Natural killer cell (primary cell): Measurements from ENCODE around the gene CCDC154. TPM values are rescaled to one million over a fixed set of nuclear protein-coding genes. Genes with fewer than 3 reads are reported as not detected.

Source experiments
- ATAC-seq, 3 donors: fragments of 150-1000 bp in 2 of 3; fragments of 200-7000 bp in 1 of 3; cut with Tn5 transposase; 1 replicate in 1 of 3; 2 replicates in 2 of 3; pipeline ENCODE4 v1.10.0; 2021; ENCODE audit warnings: mild to moderate bottlenecking in 2 of 3, moderate library complexity in 2 of 3
- DNase-seq, 2 donors: peaks; one replicate each; pipeline versions ENCODE4 v3.0.0 to v3.0.0-alpha.2; 2013 to 2021; ENCODE audit warnings: mixed read lengths in 1 of 2
- H3K27ac ChIP-seq: one replicate; pipeline ENCODE4 v1.5.1; 2013; ENCODE audit warnings: mild to moderate bottlenecking, low read length
- H3K27me3 ChIP-seq: one replicate; pipeline ENCODE4 v1.6.1; 2013; ENCODE audit warnings: low read length; ENCODE audit not compliant: control insufficient read depth, insufficient read depth
- H3K36me3 ChIP-seq: one replicate; pipeline ENCODE4 v1.6.1; 2013; ENCODE audit warnings: low read length; ENCODE audit not compliant: control insufficient read depth, insufficient read depth
- H3K4me1 ChIP-seq: one replicate; pipeline ENCODE4 v1.6.1; 2013; ENCODE audit warnings: low read length; ENCODE audit not compliant: control insufficient read depth, insufficient read depth
- H3K4me3 ChIP-seq: one replicate; pipeline ENCODE4 v1.5.1; 2013; ENCODE audit warnings: low read length
- H3K9me3 ChIP-seq: one replicate; pipeline ENCODE4 v1.6.1; 2013; ENCODE audit warnings: low read length; ENCODE audit not compliant: control insufficient read depth, insufficient read depth
- H3K27ac Mint-ChIP-seq, 2 donors: one replicate each; pipeline ENCODE4 v1.8.0; 2022; ENCODE audit warnings: mild to moderate bottlenecking in 2 of 2, mixed read lengths in 2 of 2, moderate library complexity in 1 of 2
- H3K27me3 Mint-ChIP-seq, 2 donors: one replicate each; pipeline ENCODE4 v1.8.0; 2022; ENCODE audit warnings: low read depth in 2 of 2, mixed read lengths in 2 of 2
- H3K36me3 Mint-ChIP-seq: one replicate; pipeline ENCODE4 v1.8.0; 2022; ENCODE audit warnings: mixed read lengths
- H3K4me1 Mint-ChIP-seq, 2 donors: one replicate each; pipeline ENCODE4 v1.8.0; 2022; ENCODE audit warnings: mixed read lengths in 2 of 2
- H3K4me3 Mint-ChIP-seq: one replicate; pipeline ENCODE4 v1.8.0; 2022; ENCODE audit warnings: mild to moderate bottlenecking, moderate library complexity, mixed read lengths
- H3K9me3 Mint-ChIP-seq, 2 donors: one replicate each; pipeline ENCODE4 v1.8.0; 2022; ENCODE audit warnings: mixed read lengths in 2 of 2
- WGBS: methylation state at CpG from one replicate; pipeline ENCODE4 v1.1.7; 2013; ENCODE audit warnings: missing lambda C conversion rate; ENCODE audit not compliant: insufficient coverage; 5-methylcytosine and 5-hydroxymethylcytosine counted together
- intact Hi-C: fragments of 100-400 bp; cut with micrococcal nuclease; formaldehyde crosslinking; loops from one replicate; pipeline ENCODE4 v1.14.2; 2022
- total RNA-seq, 4 donors: library from RNA; stranded (reverse); fragments of 120-200 nt in 1 of 4; gene quantifications; one replicate each; pipeline versions ENCODE4 v1.2.3 to v1.2.4, GENCODE V29; 2013 to 2022
- TF ChIP-seq, protein P1 (sequence below): fragments of 200-600 bp; IDR thresholded peaks from one replicate; pipeline ENCODE4 v1.8.0; 2022; ENCODE audit warnings: antibody characterized with exemption

The CCDC154 gene
- total RNA-seq, 3 donors from 2014 or later (not counting 1 experiment from before 2014, with no cell fraction given), result 0.88 to 1.8 (median 1.6) TPM

DNA sequence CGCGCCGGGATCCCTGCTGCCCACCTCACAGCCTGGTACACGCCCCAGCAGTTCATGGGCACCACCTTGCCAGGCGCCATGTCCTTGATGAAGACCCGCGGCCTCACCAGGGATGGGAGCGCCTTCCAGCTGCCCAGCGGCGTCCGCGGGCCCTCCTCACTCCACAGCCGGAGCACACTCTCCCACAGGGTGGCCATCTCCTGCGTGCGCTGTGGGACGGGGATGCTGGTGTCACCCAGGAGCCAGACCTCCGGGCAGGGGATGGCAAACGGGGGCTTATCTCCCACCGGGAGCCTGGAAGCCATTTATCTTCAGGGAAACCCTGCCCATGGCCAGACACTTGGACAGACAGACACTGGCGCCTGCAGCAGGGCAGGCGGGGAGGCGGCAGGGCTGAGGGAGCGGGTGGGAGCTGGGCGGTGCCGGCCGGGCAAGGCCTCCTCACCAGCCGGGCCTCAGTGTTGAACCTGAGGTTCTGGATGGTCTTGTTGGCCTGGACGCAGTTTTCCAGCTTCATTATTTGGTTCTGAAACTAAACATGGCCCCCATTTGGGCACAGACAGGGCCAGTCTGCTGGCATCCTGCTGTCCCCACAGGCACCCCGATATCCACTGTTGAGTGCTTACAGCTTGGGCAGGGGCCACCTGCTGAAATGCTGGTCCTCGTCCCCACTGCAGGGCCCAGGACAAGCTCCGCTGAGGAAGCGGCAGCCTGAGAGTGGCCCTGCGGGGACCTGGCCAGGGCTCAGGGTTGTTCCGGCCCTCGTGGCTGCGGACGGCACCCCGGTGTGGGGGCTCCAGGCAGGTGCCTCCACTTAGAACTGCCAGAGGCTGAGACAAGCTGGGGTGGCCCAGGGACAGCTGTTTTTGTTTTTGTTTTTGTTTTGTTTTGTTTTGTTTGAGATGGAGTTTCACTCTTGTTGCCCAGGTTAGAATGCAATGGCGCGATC is 9.4 kb downstream of the CCDC154 start:
- Histone ChIP-seq H3K36me3 (no peaks in the 10 kb centered on the region), H3K4me1 (peaks cover 29% of the 10 kb centered on the region), H3K9me3 (no peaks in the 10 kb centered on the region), H3K4me3 (no peak overlapping the region), H3K27ac (no peak overlapping the region), H3K27me3 (no peaks in the 10 kb centered on the region)
- H3K27me3 Mint-ChIP-seq, result no peaks in the 10 kb centered on the region
- TF ChIP-seq, protein P1, sequence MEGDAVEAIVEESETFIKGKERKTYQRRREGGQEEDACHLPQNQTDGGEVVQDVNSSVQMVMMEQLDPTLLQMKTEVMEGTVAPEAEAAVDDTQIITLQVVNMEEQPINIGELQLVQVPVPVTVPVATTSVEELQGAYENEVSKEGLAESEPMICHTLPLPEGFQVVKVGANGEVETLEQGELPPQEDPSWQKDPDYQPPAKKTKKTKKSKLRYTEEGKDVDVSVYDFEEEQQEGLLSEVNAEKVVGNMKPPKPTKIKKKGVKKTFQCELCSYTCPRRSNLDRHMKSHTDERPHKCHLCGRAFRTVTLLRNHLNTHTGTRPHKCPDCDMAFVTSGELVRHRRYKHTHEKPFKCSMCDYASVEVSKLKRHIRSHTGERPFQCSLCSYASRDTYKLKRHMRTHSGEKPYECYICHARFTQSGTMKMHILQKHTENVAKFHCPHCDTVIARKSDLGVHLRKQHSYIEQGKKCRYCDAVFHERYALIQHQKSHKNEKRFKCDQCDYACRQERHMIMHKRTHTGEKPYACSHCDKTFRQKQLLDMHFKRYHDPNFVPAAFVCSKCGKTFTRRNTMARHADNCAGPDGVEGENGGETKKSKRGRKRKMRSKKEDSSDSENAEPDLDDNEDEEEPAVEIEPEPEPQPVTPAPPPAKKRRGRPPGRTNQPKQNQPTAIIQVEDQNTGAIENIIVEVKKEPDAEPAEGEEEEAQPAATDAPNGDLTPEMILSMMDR, result no peak
- H3K36me3 Mint-ChIP-seq, result no peaks in the 10 kb centered on the region
- no peaks in the 10 kb centered on the region for H3K9me3 Mint-ChIP-seq
- H3K4me3 Mint-ChIP-seq, result no peak overlapping the region
- WGBS, result 95% methylated on average over 40 of the region's 40 CpGs
- intact Hi-C loops, result no loop called here
- no peak for ATAC-seq
- DNase-seq, result no peak
- H3K27ac Mint-ChIP-seq, result no peak overlapping the region
- peaks cover 0 to 7% of the 10 kb centered on the region in 2 donors for H3K4me1 Mint-ChIP-seq

DNA sequence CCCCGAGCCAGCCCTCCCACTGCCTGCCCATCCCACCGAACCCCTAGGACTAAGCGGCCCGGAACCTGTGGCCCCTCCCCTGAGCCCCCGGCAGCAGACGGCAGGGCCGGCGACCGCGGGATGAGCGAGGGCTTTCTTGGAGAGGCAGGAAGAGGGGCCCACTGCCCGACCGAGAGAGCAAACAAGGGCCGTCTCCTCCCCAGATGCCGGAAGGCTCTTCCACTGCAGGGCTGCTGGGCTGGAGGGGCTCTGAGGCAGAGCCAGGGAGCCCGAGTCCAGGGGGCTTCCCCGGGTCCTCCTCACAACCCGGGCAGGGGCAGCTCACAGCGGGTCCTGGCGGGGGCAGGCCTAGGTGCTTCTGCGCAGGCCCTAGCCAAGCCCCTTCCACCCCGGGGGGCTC is 10.6 kb downstream of the CCDC154 start:
- DNase-seq (no peak), ATAC-seq (no peak)
- H3K27me3 ChIP-seq, result no peaks in the 10 kb centered on the region
- WGBS, result 72% methylated on average over 22 of the region's 22 CpGs
- H3K4me1 ChIP-seq, result peaks cover 31% of the 10 kb centered on the region
- TF ChIP-seq, protein P1, result no peak
- no peak overlapping the region for H3K27ac ChIP-seq
- intact Hi-C loops, result no loop called here
- no peaks in the 10 kb centered on the region for H3K36me3 ChIP-seq
- Mint-ChIP-seq H3K27me3 (no peaks in the 10 kb centered on the region), H3K36me3 (no peaks in the 10 kb centered on the region), H3K9me3 (no peaks in the 10 kb centered on the region), H3K27ac (no peak overlapping the region), H3K4me1 (peaks cover 0 to 7% of the 10 kb centered on the region in 2 donors), H3K4me3 (no peak overlapping the region)
- no peak overlapping the region for H3K4me3 ChIP-seq
- H3K9me3 ChIP-seq, result no peaks in the 10 kb centered on the region

DNA sequence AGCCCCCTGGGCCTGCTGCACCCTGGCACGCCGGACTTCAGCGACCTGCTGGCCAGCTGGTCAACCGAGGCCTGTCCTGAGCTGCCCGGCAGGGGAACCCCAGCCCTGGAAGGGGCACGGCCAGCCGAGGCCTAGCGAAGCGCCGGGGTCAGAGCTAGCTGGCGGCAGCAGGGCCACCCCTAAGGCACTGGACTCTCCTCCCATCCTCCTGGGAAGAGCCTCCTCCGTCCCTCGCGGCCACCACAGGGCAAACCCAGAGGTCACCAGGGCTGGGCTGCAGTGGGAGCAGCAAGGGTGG is 11.1 kb downstream of the CCDC154 start:
- no peak for ATAC-seq
- no peaks in the 10 kb centered on the region for H3K9me3 ChIP-seq
- H3K27me3 ChIP-seq, result no peaks in the 10 kb centered on the region
- no peaks in the 10 kb centered on the region for H3K27me3 Mint-ChIP-seq
- WGBS, result 90% methylated on average over 14 of the region's 14 CpGs
- peaks cover 0 to 7% of the 10 kb centered on the region in 2 donors for H3K4me1 Mint-ChIP-seq
- peaks cover 37% of the 10 kb centered on the region for H3K4me1 ChIP-seq
- H3K4me3 Mint-ChIP-seq, result no peak overlapping the region
- no peaks in the 10 kb centered on the region for H3K36me3 ChIP-seq
- H3K27ac Mint-ChIP-seq, result no peak overlapping the region
- no peaks in the 10 kb centered on the region for H3K9me3 Mint-ChIP-seq
- intact Hi-C loops, result no loop called here
- H3K36me3 Mint-ChIP-seq, result no peaks in the 10 kb centered on the region
- no peak overlapping the region for H3K4me3 ChIP-seq
- H3K27ac ChIP-seq, result no peak overlapping the region
- no peak for DNase-seq
- TF ChIP-seq, protein P1, result no peak
